GM18873 (cell line): ENCODE data around the gene MUC13.
"Not testable (repeated sequence)": the region's sequence is repeated elsewhere in the genome, so short reads cannot be mapped to it uniquely, and the experiment has no call there.

ENCODE experiments used
- ATAC-seq: cut with Tn5 transposase; IDR thresholded peaks from one replicate; pipeline ENCODE4 v1.9.1; 2021; ENCODE audit warnings: mild to moderate bottlenecking, moderate library complexity, moderate number of reproducible peaks; ENCODE audit not compliant: unreplicated experiment, low FRiP score

Gene MUC13

DNA sequence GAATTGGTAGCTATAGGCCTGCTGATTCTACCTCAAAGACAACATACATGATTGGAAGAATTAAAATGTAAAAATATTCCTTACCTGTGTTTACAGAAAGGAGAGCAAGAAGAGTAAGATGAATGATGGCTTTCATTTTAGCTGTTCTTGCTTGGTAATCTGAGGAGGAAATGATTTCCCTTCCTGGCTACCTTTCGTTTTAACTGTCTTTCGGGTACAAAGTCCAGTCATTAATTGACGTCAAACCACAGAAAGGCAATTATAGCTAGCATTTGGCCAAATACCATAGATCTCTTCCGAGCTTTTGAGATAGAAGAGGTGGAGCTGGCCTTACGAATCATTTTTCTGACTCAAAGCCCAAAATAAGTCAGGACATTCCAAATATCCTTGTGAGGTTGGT, at the start of gene MUC13:
MUC13 (minus strand) TSS at position 175 of the 400 bp plus-strand sequence; CDS start at position 136, 39 bp downstream.
- no peak for ATAC-seq

GRCh38 chr3:124982855-124983254, 48.3 kb upstream of the MUC13 start:
- ATAC-seq = no peak

DNA sequence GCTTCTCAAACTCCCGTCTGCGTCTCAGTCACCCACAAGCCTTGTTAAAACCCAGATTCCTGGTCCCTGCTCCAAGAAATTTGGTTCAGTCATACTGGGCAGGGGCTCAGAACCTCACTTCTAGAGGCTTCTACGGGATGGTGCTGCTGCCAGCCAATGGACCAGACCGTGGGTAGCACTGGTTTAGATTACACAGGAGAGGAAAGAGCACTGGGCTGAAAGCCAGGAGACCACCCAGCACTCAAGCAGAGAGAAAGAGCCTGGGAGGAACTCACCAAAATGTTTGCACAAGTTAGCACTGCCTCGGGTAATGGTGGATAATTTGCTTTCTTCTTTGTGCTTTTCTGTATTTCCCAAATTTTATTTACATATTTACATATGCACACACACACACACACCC, 46.9 kb upstream of the MUC13 start:
- ATAC-seq = no peak

- no peak for ATAC-seq
Measured at GRCh38 chr3:124978627-124979026, 44.1 kb upstream of the MUC13 start.

DNA sequence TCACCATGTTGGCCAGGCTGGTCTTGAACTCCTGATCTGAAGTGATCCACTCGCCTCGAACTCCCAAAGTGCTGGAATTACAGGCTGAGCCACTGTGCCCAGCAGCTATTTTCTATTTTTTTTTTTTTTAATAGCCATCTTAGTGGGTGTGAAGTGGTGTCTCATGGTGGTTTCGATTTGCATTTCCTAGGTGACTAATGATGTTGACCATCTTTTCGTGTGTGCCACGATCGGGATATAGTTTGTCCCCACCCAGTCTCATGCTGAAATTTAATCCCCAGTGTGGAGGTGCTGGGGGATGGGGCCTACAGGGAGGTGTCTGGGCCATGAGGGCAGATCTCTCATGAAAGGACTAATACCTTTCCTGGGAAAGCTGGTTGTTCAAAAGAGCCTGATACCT, 41.8 kb upstream of the MUC13 start:
- no peak for ATAC-seq

DNA sequence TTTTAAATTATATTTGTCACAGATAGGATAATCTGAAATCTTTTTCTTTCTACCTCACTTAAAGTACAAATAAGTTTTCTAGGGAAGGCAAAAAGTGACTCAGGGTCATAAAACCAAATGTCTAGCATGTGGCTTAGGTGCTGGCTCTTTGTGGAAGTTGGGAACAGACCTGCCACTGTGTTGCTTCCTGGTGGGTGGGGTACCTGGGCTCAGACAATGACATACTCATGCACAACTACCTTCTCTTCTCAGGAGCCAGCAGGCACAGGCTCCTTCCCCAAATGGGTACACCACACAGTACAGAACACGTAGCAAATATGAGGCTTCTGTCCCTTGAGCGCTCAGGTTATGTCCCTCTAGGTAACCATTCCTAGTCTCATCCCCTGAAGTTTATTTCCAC, 40.1 kb upstream of the MUC13 start:
- ATAC-seq = no peak

DNA sequence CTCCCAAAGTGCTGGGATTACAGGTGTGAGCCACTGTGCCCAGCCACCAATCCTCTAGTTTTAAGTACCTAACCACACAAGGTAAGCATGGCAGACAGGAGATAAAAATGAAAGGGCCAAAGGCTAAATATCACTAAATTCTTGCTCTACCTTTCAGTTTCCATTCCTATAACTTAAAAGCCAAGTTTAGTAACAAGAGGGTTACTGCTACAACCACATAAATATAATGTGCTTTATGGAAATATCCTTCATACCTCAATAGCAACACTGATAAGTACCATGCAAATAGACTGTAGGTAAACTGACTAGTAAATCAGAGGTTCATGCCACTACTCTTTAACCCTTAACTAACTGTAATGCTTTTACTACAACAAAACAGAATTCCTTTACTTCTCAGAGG, 38.7 kb upstream of the MUC13 start:
- no peak for ATAC-seq

GRCh38 chr3:124972457-124972856, 37.9 kb upstream of the MUC13 start:
- ATAC-seq = no peak

DNA sequence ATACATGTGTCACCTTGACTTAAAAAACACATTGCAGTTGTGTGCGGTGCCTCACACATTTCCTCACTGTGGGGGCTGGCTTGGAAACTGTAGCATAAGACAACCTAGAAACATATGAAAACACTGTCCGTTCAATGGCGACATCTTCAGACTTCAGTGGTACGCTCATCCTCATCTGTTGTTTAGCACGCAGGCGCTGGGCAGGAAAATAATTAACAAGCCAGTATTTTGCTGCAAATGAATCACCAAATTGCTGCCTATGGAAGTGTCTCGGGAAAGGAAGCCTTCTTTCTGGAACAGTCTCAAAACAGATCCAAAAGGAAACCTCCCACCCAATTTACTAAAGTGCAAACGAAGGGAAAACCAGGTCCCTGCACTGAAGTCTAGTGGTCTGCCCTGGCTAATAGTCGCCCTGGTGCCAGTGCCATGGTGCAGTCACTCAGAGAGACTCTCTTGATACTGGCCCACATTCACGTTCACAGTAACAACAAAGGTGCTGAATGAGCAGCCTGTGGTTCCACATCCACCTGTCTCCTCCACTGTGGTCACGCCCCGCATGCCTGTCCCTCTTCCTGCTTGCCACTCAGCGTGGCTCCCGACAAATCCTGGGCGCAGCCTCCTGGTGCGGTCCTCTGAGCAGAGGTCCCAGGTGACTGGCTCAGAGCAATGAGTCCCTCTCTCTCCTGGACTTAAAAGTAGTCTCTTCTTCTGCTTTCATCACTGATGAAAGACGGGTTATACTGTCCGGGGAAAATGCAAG, 35.6 kb upstream of the MUC13 start:
- ATAC-seq = no peak

DNA sequence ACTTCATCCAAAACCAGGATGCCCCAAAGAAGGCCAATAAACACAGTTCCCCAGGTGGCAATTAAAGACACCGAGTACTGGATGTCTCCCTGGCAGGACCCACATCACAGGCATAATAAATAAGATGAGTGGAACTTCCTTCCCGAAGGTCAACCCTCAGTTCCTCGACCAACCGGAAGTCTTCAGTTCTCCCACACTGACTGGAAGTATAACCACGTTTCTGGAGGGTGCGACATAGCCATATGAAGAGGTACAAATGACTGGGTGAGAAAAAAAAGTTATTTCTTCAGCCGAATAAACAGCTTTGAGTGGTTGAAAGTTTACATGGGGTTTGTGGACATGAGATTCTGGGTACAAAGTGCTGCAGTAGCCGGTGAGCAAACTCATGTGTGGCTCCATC, 34.6 kb upstream of the MUC13 start:
- no peak for ATAC-seq

GRCh38 chr3:124967964-124968363, 33.4 kb upstream of the MUC13 start:
- no peak for ATAC-seq

GRCh38 chr3:124966521-124967445, 32.2 kb upstream of the MUC13 start:
- ATAC-seq = no peak

DNA sequence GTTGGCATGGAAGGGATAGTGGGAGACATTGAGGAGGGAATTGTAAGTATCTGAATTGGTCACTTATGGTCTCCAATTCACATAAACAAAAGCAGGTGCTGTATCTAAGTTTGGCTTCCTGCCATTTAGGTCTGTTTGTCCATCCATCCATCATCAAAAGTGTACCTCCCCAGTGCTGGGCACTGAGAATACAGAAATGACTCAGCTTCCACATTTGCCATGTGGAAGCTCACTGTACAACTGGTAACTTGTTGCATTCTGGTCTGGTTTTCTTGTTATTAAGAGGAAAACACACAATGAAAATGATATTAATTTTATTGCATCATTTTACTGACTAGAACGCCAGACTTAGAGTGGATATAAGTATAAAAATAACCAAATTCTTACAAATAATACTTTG, 30.9 kb upstream of the MUC13 start:
- ATAC-seq = no peak

GRCh38 chr3:124964387-124964786, 29.8 kb upstream of the MUC13 start:
- no peak for ATAC-seq

DNA sequence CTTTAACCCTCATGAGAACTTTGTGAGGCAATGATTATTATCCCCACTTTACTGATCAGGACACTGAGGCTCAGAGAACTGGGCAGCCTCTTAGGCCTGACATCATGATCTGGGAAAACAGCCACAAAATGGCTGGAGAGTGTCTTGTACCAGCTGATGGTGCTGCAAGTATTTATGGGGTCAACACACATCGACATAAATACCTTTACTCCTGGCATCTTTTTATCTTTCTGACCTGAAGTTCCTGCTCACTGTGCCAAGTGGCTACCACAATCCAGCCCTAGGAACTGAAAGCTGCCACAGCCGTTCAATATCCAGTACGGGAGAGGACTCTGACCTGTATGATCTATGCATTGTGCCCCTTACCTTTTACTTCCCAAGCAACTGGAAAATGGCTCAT, 29.2 kb upstream of the MUC13 start:
- no peak for ATAC-seq

DNA sequence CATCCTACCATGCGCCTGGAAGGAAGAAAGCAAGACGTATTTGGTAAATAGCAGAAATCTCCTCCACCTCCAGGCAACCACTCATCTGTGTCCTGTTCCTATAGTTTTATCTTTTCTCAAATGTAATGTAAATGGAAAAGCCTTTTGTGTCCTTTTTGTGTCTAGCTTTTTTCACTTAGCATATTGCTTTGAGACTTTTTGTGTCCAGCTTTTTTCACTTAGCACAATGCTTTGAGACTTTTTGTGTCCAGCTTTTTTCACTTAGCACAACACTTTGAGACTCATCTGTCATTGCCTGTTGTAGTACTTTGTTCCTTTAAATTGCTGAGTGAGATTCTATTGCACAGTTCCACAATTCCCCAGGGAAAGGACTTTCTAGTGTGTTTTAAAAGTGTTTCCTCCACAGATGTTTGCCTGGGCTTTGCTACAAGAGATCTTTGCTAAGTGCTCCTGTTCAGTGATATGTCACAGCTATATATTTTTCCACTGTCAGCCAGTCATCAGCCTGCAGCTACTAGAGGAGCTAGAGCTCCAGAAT, 27.9 kb upstream of the MUC13 start:
- no peak for ATAC-seq

GRCh38 chr3:124960698-124961097, 26.1 kb upstream of the MUC13 start:
- no peak for ATAC-seq

GRCh38 chr3:124960105-124960504, 25.6 kb upstream of the MUC13 start:
- no peak for ATAC-seq

DNA sequence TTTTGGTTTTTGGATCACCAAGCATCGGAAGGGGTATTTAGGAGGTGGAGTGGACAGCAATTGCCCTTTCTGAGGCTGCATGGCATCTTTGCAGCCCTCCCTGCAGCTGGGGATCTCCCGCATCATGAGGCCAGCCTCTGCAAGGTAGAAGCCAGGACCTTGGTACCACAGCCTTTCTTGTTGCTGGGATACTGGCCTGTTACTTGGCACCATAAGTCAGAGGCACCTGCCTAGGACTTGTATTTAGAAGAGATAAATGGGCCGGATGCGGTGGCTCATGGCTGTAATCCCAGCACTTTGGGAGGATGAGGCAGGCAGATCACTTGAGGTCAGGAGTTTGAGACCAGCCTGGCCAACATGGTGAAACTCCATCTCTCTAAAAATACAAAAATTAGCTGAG, 23.4 kb upstream of the MUC13 start:
- not testable (repeated sequence) for ATAC-seq

- no peak for ATAC-seq
Measured at GRCh38 chr3:124952282-124952855, 17.8 kb upstream of the MUC13 start.
